ENCODE measurements around the gene ERC1.

Gene ERC1

DNA sequence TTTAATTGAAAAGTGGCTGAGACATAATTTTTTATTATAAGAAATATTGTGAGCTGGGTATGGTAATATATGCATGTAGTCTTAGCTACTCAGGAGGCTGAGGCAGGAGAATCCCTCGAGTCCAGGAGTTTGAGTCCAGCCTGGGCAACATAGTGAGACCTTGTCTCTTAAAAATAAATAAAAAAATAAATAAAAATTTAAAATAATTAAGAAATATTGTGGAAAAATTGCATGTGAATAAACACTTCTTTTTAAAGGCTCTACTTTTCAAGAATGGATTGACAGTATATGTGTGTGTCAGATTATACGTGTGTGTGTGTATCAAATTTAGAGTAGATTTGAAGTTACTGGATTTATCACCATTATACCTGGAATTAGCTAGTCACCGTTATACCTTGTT is 43.2 kb downstream of the ERC1 start:
- WGBS: 100% methylated on average over 1 of the region's 3 CpGs
- no peak overlapping the region for H4K91ac ChIP-seq (ENCODE audit: low read length)
- no peak overlapping the region for H2BK12ac ChIP-seq (ENCODE audit: low read length in 2 of 2)
- H3K18ac ChIP-seq (ENCODE audit: low read depth in 1 of 2, low read length in 2 of 2): no peak overlapping the region
- H3K4me3 ChIP-seq (ENCODE audit: insufficient read depth in 1 of 2, low read depth in 1 of 2, low read length in 2 of 2): no peak overlapping the region
- H3K4ac ChIP-seq (ENCODE audit: low read depth in 1 of 2, low read length in 2 of 2): no peak overlapping the region
- H3K4me2 ChIP-seq (ENCODE audit: low read length, poor library complexity, severe bottlenecking): no peak overlapping the region
- H3K9me3 ChIP-seq (ENCODE audit: control insufficient read depth, low read length): no peaks in the 10 kb centered on the region
- no peak overlapping the region for H2AK5ac ChIP-seq (ENCODE audit: low read length, severe bottlenecking)
- H3K36me3 ChIP-seq (ENCODE audit: control insufficient read depth in 1 of 2, insufficient read depth in 2 of 2, low read depth in 1 of 2, low read length in 2 of 2): peaks cover 0 to 24% of the 10 kb centered on the region in 2 experiments
- no peak overlapping the region for H3K14ac ChIP-seq (ENCODE audit: low read length in 2 of 2)
- H3K27me3 ChIP-seq (ENCODE audit: control insufficient read depth in 1 of 2, insufficient read depth in 1 of 2, low read length in 2 of 2): no peaks in the 10 kb centered on the region
- no peak overlapping the region for H3K9ac ChIP-seq (ENCODE audit: low read length)
- H2BK120ac ChIP-seq (ENCODE audit: low read depth, low read length): no peak overlapping the region
- no peak overlapping the region for H4K8ac ChIP-seq (ENCODE audit: low read length)
- H2BK5ac ChIP-seq (ENCODE audit: low read depth, low read length, poor library complexity, severe bottlenecking): no peak overlapping the region
- no peak overlapping the region for H3K27ac ChIP-seq (ENCODE audit: low read length, poor library complexity, severe bottlenecking)
- no peak overlapping the region for H2AFZ ChIP-seq (ENCODE audit: low read depth, low read length)
- H2BK15ac ChIP-seq (ENCODE audit: low read depth, poor library complexity, severe bottlenecking): no peak overlapping the region
- no peaks in the 10 kb centered on the region for H3K4me1 ChIP-seq (ENCODE audit: control insufficient read depth, insufficient read depth, low read depth, low read length)
- peaks cover 16% of the 10 kb centered on the region for H3K79me1 ChIP-seq (replicated peaks; ENCODE audit: low read length, poor library complexity, severe bottlenecking)
- no peak for DNase-seq
- H3K23ac ChIP-seq (ENCODE audit: low read length in 2 of 2): no peak overlapping the region

DNA sequence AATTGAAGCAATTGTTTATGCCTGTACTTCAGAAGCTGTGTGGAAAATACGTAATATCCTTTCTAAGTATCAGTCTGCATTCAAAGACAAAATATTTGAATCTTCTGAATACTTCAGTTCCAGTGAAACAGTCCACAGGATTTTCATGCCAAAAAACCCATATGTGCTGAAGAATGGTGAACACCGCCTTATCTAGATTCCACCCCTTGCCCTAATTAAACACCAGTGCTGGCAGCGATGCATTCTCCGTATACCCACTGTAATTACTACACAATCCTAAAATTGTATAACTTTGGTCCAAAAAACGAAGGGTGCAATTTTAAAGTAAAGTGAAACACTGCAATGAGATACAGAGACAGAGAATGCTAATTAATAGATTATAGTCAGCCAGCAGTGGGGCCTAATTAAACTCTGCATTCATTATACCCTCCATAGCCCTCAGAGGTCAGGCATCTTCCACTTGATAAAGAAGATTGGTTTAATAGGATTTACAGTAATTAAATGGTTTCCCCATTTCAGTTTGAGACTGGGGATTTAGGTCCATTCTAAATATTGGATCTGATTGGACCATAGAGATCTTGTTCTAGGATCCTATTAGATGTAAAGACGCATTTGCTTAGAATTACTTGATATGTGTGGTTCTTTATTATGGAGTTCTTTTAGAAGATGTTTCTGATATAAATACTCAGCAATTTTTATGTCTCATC is 43.9 kb downstream of the ERC1 start:
- DNase-seq: no peak
- H3K9ac ChIP-seq (ENCODE audit: low read length): no peak overlapping the region
- H3K36me3 ChIP-seq (ENCODE audit: control insufficient read depth in 1 of 2, insufficient read depth in 2 of 2, low read depth in 1 of 2, low read length in 2 of 2): peaks cover 0 to 19% of the 10 kb centered on the region in 2 experiments
- H4K8ac ChIP-seq (ENCODE audit: low read length): no peak overlapping the region
- no peak overlapping the region for H2BK5ac ChIP-seq (ENCODE audit: low read depth, low read length, poor library complexity, severe bottlenecking)
- 100% methylated on average over 3 of the region's 6 CpGs for WGBS
- H3K23ac ChIP-seq (ENCODE audit: low read length in 2 of 2): no peak overlapping the region
- no peak overlapping the region for H3K18ac ChIP-seq (ENCODE audit: low read depth in 1 of 2, low read length in 2 of 2)
- no peaks in the 10 kb centered on the region for H3K27me3 ChIP-seq (ENCODE audit: control insufficient read depth in 1 of 2, insufficient read depth in 1 of 2, low read length in 2 of 2)
- no peak overlapping the region for H3K4me3 ChIP-seq (ENCODE audit: insufficient read depth in 1 of 2, low read depth in 1 of 2, low read length in 2 of 2)
- no peak overlapping the region for H2BK120ac ChIP-seq (ENCODE audit: low read depth, low read length)
- H3K79me1 ChIP-seq (replicated peaks; ENCODE audit: low read length, poor library complexity, severe bottlenecking): peaks cover 17% of the 10 kb centered on the region
- H3K9me3 ChIP-seq (ENCODE audit: control insufficient read depth, low read length): no peaks in the 10 kb centered on the region
- H3K4ac ChIP-seq (ENCODE audit: low read depth in 1 of 2, low read length in 2 of 2): no peak overlapping the region
- no peak overlapping the region for H2BK15ac ChIP-seq (ENCODE audit: low read depth, poor library complexity, severe bottlenecking)
- no peak overlapping the region for H3K14ac ChIP-seq (ENCODE audit: low read length in 2 of 2)
- H3K4me1 ChIP-seq (ENCODE audit: control insufficient read depth, insufficient read depth, low read depth, low read length): no peaks in the 10 kb centered on the region
- H2BK12ac ChIP-seq (ENCODE audit: low read length in 2 of 2): no peak overlapping the region
- no peak overlapping the region for H3K27ac ChIP-seq (ENCODE audit: low read length, poor library complexity, severe bottlenecking)
- H4K91ac ChIP-seq (ENCODE audit: low read length): no peak overlapping the region
- H2AK5ac ChIP-seq (ENCODE audit: low read length, severe bottlenecking): no peak overlapping the region
- no peak overlapping the region for H3K4me2 ChIP-seq (ENCODE audit: low read length, poor library complexity, severe bottlenecking)
- H2AFZ ChIP-seq (ENCODE audit: low read depth, low read length): no peak overlapping the region

DNA sequence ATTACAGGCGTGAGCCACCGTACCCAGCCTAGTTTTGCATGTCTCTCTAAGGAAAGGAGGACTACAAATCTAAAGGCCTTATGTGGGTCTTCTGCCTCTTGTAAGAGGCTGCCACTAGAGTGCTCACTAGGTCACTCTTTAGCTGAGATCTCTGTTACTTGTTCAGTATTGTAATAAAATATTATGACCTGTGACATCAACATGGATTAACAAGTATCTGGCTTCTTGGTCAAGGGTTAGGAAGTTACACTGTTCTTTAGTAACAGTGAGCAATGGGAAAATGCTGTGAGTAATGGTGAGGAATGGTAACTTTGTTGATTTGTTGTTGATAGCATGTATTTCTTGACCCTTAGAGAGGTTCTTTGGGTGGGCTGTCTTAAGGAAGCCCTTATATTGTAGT is 50.5 kb downstream of the ERC1 start:
- 100% methylated on average over 2 of the region's 2 CpGs for WGBS
- Histone ChIP-seq H3K9ac (ENCODE audit: low read length) (no peak overlapping the region), H2AFZ (ENCODE audit: low read depth, low read length) (no peak overlapping the region), H3K27me3 (ENCODE audit: control insufficient read depth in 1 of 2, insufficient read depth in 1 of 2, low read length in 2 of 2) (no peaks in the 10 kb centered on the region), H4K8ac (ENCODE audit: low read length) (no peak overlapping the region), H2BK12ac (ENCODE audit: low read length in 2 of 2) (no peak overlapping the region), H3K4me2 (ENCODE audit: low read length, poor library complexity, severe bottlenecking) (no peak overlapping the region), H3K4me1 (ENCODE audit: control insufficient read depth, insufficient read depth, low read depth, low read length) (no peaks in the 10 kb centered on the region), H3K79me1 (replicated peaks; ENCODE audit: low read length, poor library complexity, severe bottlenecking) (peaks cover 10% of the 10 kb centered on the region), H2AK5ac (ENCODE audit: low read length, severe bottlenecking) (no peak overlapping the region), H3K9me3 (ENCODE audit: control insufficient read depth, low read length) (no peaks in the 10 kb centered on the region), H3K23ac (ENCODE audit: low read length in 2 of 2) (no peak overlapping the region), H3K18ac (ENCODE audit: low read depth in 1 of 2, low read length in 2 of 2) (no peak overlapping the region), H2BK120ac (ENCODE audit: low read depth, low read length) (no peak overlapping the region), H3K36me3 (ENCODE audit: control insufficient read depth in 1 of 2, insufficient read depth in 2 of 2, low read depth in 1 of 2, low read length in 2 of 2) (peaks cover 0 to under 1% of the 10 kb centered on the region in 2 experiments), H3K4ac (ENCODE audit: low read depth in 1 of 2, low read length in 2 of 2) (no peak overlapping the region), H3K14ac (ENCODE audit: low read length in 2 of 2) (no peak overlapping the region), H2BK15ac (ENCODE audit: low read depth, poor library complexity, severe bottlenecking) (no peak overlapping the region), H3K27ac (ENCODE audit: low read length, poor library complexity, severe bottlenecking) (no peak overlapping the region), H4K91ac (ENCODE audit: low read length) (no peak overlapping the region), H3K4me3 (ENCODE audit: insufficient read depth in 1 of 2, low read depth in 1 of 2, low read length in 2 of 2) (no peak overlapping the region), H2BK5ac (ENCODE audit: low read depth, low read length, poor library complexity, severe bottlenecking) (no peak overlapping the region)
- no peak for DNase-seq

DNA sequence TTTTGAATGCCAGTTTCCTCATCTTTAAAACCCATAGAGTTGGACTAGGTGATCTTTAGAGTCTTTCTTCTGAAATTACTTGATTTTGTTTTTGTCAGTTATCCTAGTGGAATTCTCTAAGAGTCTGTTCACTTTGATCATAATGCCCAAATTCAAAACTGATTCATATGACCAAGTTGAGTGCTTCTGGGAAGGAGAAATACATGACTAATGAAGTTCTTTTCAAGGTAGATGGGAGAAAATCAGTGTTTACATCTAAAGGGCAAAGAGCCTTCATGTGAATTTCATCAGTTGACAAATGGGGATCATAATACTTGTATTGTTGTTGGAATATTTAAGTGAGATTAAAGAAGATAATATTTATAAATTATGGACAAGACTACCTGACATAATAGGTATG is 53.2 kb downstream of the ERC1 start:
- no peak overlapping the region for H3K4me2 ChIP-seq (ENCODE audit: low read length, poor library complexity, severe bottlenecking)
- no peak overlapping the region for H2BK12ac ChIP-seq (ENCODE audit: low read length in 2 of 2)
- no peak overlapping the region for H3K4me3 ChIP-seq (ENCODE audit: insufficient read depth in 1 of 2, low read depth in 1 of 2, low read length in 2 of 2)
- H3K4ac ChIP-seq (ENCODE audit: low read depth in 1 of 2, low read length in 2 of 2): no peak overlapping the region
- no peak overlapping the region for H2AK5ac ChIP-seq (ENCODE audit: low read length, severe bottlenecking)
- H3K9me3 ChIP-seq (ENCODE audit: control insufficient read depth, low read length): no peaks in the 10 kb centered on the region
- H3K23ac ChIP-seq (ENCODE audit: low read length in 2 of 2): no peak overlapping the region
- H3K9ac ChIP-seq (ENCODE audit: low read length): no peak overlapping the region
- no peak overlapping the region for H4K91ac ChIP-seq (ENCODE audit: low read length)
- no peak overlapping the region for H3K27ac ChIP-seq (ENCODE audit: low read length, poor library complexity, severe bottlenecking)
- H3K14ac ChIP-seq (ENCODE audit: low read length in 2 of 2): no peak overlapping the region
- DNase-seq: no peak
- no peaks in the 10 kb centered on the region for H3K27me3 ChIP-seq (ENCODE audit: control insufficient read depth in 1 of 2, insufficient read depth in 1 of 2, low read length in 2 of 2)
- H2BK120ac ChIP-seq (ENCODE audit: low read depth, low read length): no peak overlapping the region
- no peak overlapping the region for H4K8ac ChIP-seq (ENCODE audit: low read length)
- peaks cover 0 to 4% of the 10 kb centered on the region in 2 experiments for H3K36me3 ChIP-seq (ENCODE audit: control insufficient read depth in 1 of 2, insufficient read depth in 2 of 2, low read depth in 1 of 2, low read length in 2 of 2)
- H2BK5ac ChIP-seq (ENCODE audit: low read depth, low read length, poor library complexity, severe bottlenecking): no peak overlapping the region
- no peaks in the 10 kb centered on the region for H3K4me1 ChIP-seq (ENCODE audit: control insufficient read depth, insufficient read depth, low read depth, low read length)
- H2AFZ ChIP-seq (ENCODE audit: low read depth, low read length): no peak overlapping the region
- no peak overlapping the region for H2BK15ac ChIP-seq (ENCODE audit: low read depth, poor library complexity, severe bottlenecking)
- H3K18ac ChIP-seq (ENCODE audit: low read depth in 1 of 2, low read length in 2 of 2): no peak overlapping the region
- peaks cover 14% of the 10 kb centered on the region for H3K79me1 ChIP-seq (replicated peaks; ENCODE audit: low read length, poor library complexity, severe bottlenecking)

Measured in mesenchymal stem cell (in vitro differentiated cells and primary cell).